ENCODE data around the gene RALGPS1. TPM values are rescaled to one million over a fixed set of nuclear protein-coding genes. Genes with fewer than 3 reads are reported as not detected.

RALGPS1 gene
- total RNA-seq (10 to 100 TPM in 1 of 2 donors, 1 to 10 TPM in 1; 9.3 to 12.6 TPM), total RNA-seq (14.3 to 15.6 reads per million in 2 donors)

- ATAC-seq (peak; percentile 94), DNase-seq (peak; percentile 76 to 80 (median 78))
- Mint-ChIP-seq H3K4me3 (peak within 1 kb of the TSS; percentile 88), H3K27ac (peak within 1 kb of the TSS; percentile 32), H3K4me1 (peaks cover 10% of the 10 kb centered on the region), H3K36me3 (ENCODE audit: low read depth) (no peaks in the 10 kb centered on the region), H3K27me3 (peaks cover 1% of the 10 kb centered on the region)
- H3K9me3 ChIP-seq (ENCODE audit: control insufficient read depth, low read length, poor library complexity, severe bottlenecking), result no peaks in the 10 kb centered on the region
Measured at GRCh38 chr9:126914458-126915280, at the start of gene RALGPS1. Gene RALGPS1, plus strand, starts transcription at chr9:126914782. Its CDS starts 47,508 bp downstream, at chr9:126962290.

GRCh38 chr9:126869368-126869767, 45.2 kb upstream of the RALGPS1 start:
- peaks cover 17% of the 10 kb centered on the region for H3K4me1 Mint-ChIP-seq

GRCh38 chr9:126872516-126872915, 42.1 kb upstream of the RALGPS1 start:
- DNase-seq, result no peak
- no peak for ATAC-seq

More at GRCh38 chr9:126869368-126869767, 45.2 kb upstream of the RALGPS1 start:
- no peak overlapping the region for H3K4me3 Mint-ChIP-seq
- peak overlapping the region; percentile 63 for H3K27ac Mint-ChIP-seq
- DNase-seq, result no peak
- no peaks in the 10 kb centered on the region for H3K27me3 Mint-ChIP-seq
- no peaks in the 10 kb centered on the region for H3K9me3 ChIP-seq (ENCODE audit: control insufficient read depth, low read length, poor library complexity, severe bottlenecking)
- no peak for ATAC-seq
- peaks cover 4% of the 10 kb centered on the region for H3K36me3 Mint-ChIP-seq (ENCODE audit: low read depth)

GRCh38 chr9:126874546-126875314, 39.9 kb upstream of the RALGPS1 start:
- Mint-ChIP-seq H3K4me1 (peaks cover 27% of the 10 kb centered on the region), H3K36me3 (ENCODE audit: low read depth) (no peaks in the 10 kb centered on the region), H3K27ac (no peak overlapping the region), H3K27me3 (no peaks in the 10 kb centered on the region), H3K4me3 (no peak overlapping the region)
- no peaks in the 10 kb centered on the region for H3K9me3 ChIP-seq (ENCODE audit: control insufficient read depth, low read length, poor library complexity, severe bottlenecking)
- no peak for ATAC-seq
- DNase-seq, result no peak

More at GRCh38 chr9:126872516-126872915, 42.1 kb upstream of the RALGPS1 start:
- no peaks in the 10 kb centered on the region for H3K9me3 ChIP-seq (ENCODE audit: control insufficient read depth, low read length, poor library complexity, severe bottlenecking)
- no peaks in the 10 kb centered on the region for H3K27me3 Mint-ChIP-seq
- H3K4me1 Mint-ChIP-seq, result peaks cover 31% of the 10 kb centered on the region
- H3K27ac Mint-ChIP-seq, result no peak overlapping the region
- no peaks in the 10 kb centered on the region for H3K36me3 Mint-ChIP-seq (ENCODE audit: low read depth)
- no peak overlapping the region for H3K4me3 Mint-ChIP-seq

- Mint-ChIP-seq H3K27ac (peak overlapping the region; percentile 83), H3K4me1 (peaks cover 23% of the 10 kb centered on the region), H3K27me3 (no peaks in the 10 kb centered on the region), H3K36me3 (ENCODE audit: low read depth) (no peaks in the 10 kb centered on the region), H3K4me3 (peak overlapping the region; percentile 31)
- H3K9me3 ChIP-seq (ENCODE audit: control insufficient read depth, low read length, poor library complexity, severe bottlenecking), result no peaks in the 10 kb centered on the region
- no peak for ATAC-seq
- no peak for DNase-seq
Measured at GRCh38 chr9:126875756-126876510, 38.6 kb upstream of the RALGPS1 start.

GRCh38 chr9:126876531-126876930, 38.1 kb upstream of the RALGPS1 start:
- ATAC-seq (no peak), DNase-seq (no peak)
- Mint-ChIP-seq H3K4me3 (no peak overlapping the region), H3K27ac (peak overlapping the region; percentile 83), H3K36me3 (ENCODE audit: low read depth) (no peaks in the 10 kb centered on the region), H3K4me1 (peaks cover 23% of the 10 kb centered on the region), H3K27me3 (no peaks in the 10 kb centered on the region)
- no peaks in the 10 kb centered on the region for H3K9me3 ChIP-seq (ENCODE audit: control insufficient read depth, low read length, poor library complexity, severe bottlenecking)

GRCh38 chr9:126877418-126877817, 37.2 kb upstream of the RALGPS1 start:
- peak overlapping the region; percentile 83 for H3K27ac Mint-ChIP-seq
- H3K27me3 Mint-ChIP-seq, result no peaks in the 10 kb centered on the region
- H3K4me1 Mint-ChIP-seq, result peaks cover 26% of the 10 kb centered on the region

GRCh38 chr9:126879288-126879687, 35.3 kb upstream of the RALGPS1 start:
- no peak for DNase-seq
- Mint-ChIP-seq H3K27ac (no peak overlapping the region), H3K4me1 (peaks cover 26% of the 10 kb centered on the region), H3K36me3 (ENCODE audit: low read depth) (no peaks in the 10 kb centered on the region), H3K4me3 (no peak overlapping the region), H3K27me3 (no peaks in the 10 kb centered on the region)
- no peaks in the 10 kb centered on the region for H3K9me3 ChIP-seq (ENCODE audit: control insufficient read depth, low read length, poor library complexity, severe bottlenecking)
- ATAC-seq, result no peak

More at GRCh38 chr9:126877418-126877817, 37.2 kb upstream of the RALGPS1 start:
- no peak for DNase-seq
- no peaks in the 10 kb centered on the region for H3K36me3 Mint-ChIP-seq (ENCODE audit: low read depth)
- peak overlapping the region; percentile 56 for H3K4me3 Mint-ChIP-seq
- peak; percentile 78 for ATAC-seq
- H3K9me3 ChIP-seq (ENCODE audit: control insufficient read depth, low read length, poor library complexity, severe bottlenecking), result no peaks in the 10 kb centered on the region

GRCh38 chr9:126880226-126880946, 34.2 kb upstream of the RALGPS1 start:
- no peak overlapping the region for H3K27ac Mint-ChIP-seq
- DNase-seq, result no peak
- no peak overlapping the region for H3K4me3 Mint-ChIP-seq
- H3K9me3 ChIP-seq (ENCODE audit: control insufficient read depth, low read length, poor library complexity, severe bottlenecking), result no peaks in the 10 kb centered on the region
- H3K36me3 Mint-ChIP-seq (ENCODE audit: low read depth), result no peaks in the 10 kb centered on the region
- no peaks in the 10 kb centered on the region for H3K27me3 Mint-ChIP-seq
- ATAC-seq, result no peak
- H3K4me1 Mint-ChIP-seq, result peaks cover 22% of the 10 kb centered on the region

- H3K27me3 Mint-ChIP-seq, result no peaks in the 10 kb centered on the region
- peaks cover 20% of the 10 kb centered on the region for H3K4me1 Mint-ChIP-seq
- no peak overlapping the region for H3K4me3 Mint-ChIP-seq
- H3K27ac Mint-ChIP-seq, result no peak overlapping the region
- no peak for DNase-seq
- no peak for ATAC-seq
- no peaks in the 10 kb centered on the region for H3K36me3 Mint-ChIP-seq (ENCODE audit: low read depth)
- H3K9me3 ChIP-seq (ENCODE audit: control insufficient read depth, low read length, poor library complexity, severe bottlenecking), result no peaks in the 10 kb centered on the region
Measured at GRCh38 chr9:126880947-126881332, 33.6 kb upstream of the RALGPS1 start.

- no peaks in the 10 kb centered on the region for H3K9me3 ChIP-seq (ENCODE audit: control insufficient read depth, low read length, poor library complexity, severe bottlenecking)
- Mint-ChIP-seq H3K27me3 (no peaks in the 10 kb centered on the region), H3K4me1 (peaks cover 9% of the 10 kb centered on the region), H3K4me3 (no peak overlapping the region), H3K27ac (no peak overlapping the region), H3K36me3 (ENCODE audit: low read depth) (no peaks in the 10 kb centered on the region)
- ATAC-seq (no peak), DNase-seq (no peak)
Measured at GRCh38 chr9:126882746-126883145, 31.8 kb upstream of the RALGPS1 start.

GRCh38 chr9:126883636-126884035, 30.9 kb upstream of the RALGPS1 start:
- Mint-ChIP-seq H3K27me3 (no peaks in the 10 kb centered on the region), H3K36me3 (ENCODE audit: low read depth) (no peaks in the 10 kb centered on the region), H3K27ac (no peak overlapping the region), H3K4me3 (no peak overlapping the region), H3K4me1 (peaks cover 6% of the 10 kb centered on the region)
- DNase-seq (no peak), ATAC-seq (no peak)
- H3K9me3 ChIP-seq (ENCODE audit: control insufficient read depth, low read length, poor library complexity, severe bottlenecking), result no peaks in the 10 kb centered on the region

Measured in T-helper 17 cell (primary cell).